Activated gamma-delta T cell (primary cell): ENCODE measurements around the gene NRG2.

Experiments
- DNase-seq: peaks from one replicate; lab custom pipeline; 2025; lab: John Stamatoyannopoulos, UW

The NRG2 gene

GRCh38 chr5:139838381-139839197 lies 204.5 kb downstream of the NRG2 start:
- DNase-seq: no peak

GRCh38 chr5:139837711-139838380 lies 205.3 kb downstream of the NRG2 start:
- DNase-seq: no peak

GRCh38 chr5:139836469-139837208 lies 206.5 kb downstream of the NRG2 start:
- DNase-seq: no peak

- DNase-seq: no peak
Measured at GRCh38 chr5:139835656-139836055, 207.4 kb downstream of the NRG2 start.

GRCh38 chr5:139833525-139833924 lies 209.6 kb downstream of the NRG2 start:
- no peak for DNase-seq

GRCh38 chr5:139831624-139832023 lies 211.5 kb downstream of the NRG2 start:
- DNase-seq: no peak

GRCh38 chr5:139829471-139829870 lies 213.6 kb downstream of the NRG2 start:
- DNase-seq: no peak

GRCh38 chr5:139828207-139828895 lies 214.7 kb downstream of the NRG2 start:
- no peak for DNase-seq

- DNase-seq: no peak
Measured at GRCh38 chr5:139825690-139826089, 217.4 kb downstream of the NRG2 start.

- no peak for DNase-seq
Measured at GRCh38 chr5:139823757-139824355, 219.2 kb downstream of the NRG2 start.

GRCh38 chr5:139822553-139823425 lies 220.3 kb downstream of the NRG2 start:
- no peak for DNase-seq

- no peak for DNase-seq
Measured at GRCh38 chr5:139821806-139822552, 221.1 kb downstream of the NRG2 start.

GRCh38 chr5:139820606-139821005 lies 222.5 kb downstream of the NRG2 start:
- no peak for DNase-seq

GRCh38 chr5:139820130-139820529 lies 223.0 kb downstream of the NRG2 start:
- no peak for DNase-seq

- DNase-seq: no peak
Measured at GRCh38 chr5:139817970-139818369, 225.1 kb downstream of the NRG2 start.

GRCh38 chr5:139817362-139817761 lies 225.7 kb downstream of the NRG2 start:
- DNase-seq: no peak

GRCh38 chr5:139816566-139816965 lies 226.5 kb downstream of the NRG2 start:
- DNase-seq: no peak

GRCh38 chr5:139814704-139815280 lies 228.3 kb downstream of the NRG2 start:
- DNase-seq: no peak

GRCh38 chr5:139814191-139814601 lies 228.9 kb downstream of the NRG2 start:
- no peak for DNase-seq
